NCI-H748 (cell line): ENCODE measurements around the gene DACT1.
"Not testable (repeated sequence)": the region's sequence is repeated elsewhere in the genome, so short reads cannot be mapped to it uniquely, and the experiment has no call there.

Experiments
- DNase-seq: peaks from one replicate; lab custom pipeline; 2025; ENCODE audit not compliant: unreplicated experiment; lab: John Stamatoyannopoulos, UW

Gene DACT1

GRCh38 chr14:58637391-58638230 lies at the start of gene DACT1:
TSS of gene DACT1 (plus strand) at chr14:58637962. CDS start at chr14:58638203, 241 bp downstream.
- DNase-seq, result peak; percentile 70

- not testable (repeated sequence) for DNase-seq
These were observed 49.4 kb upstream of the DACT1 start for GRCh38 chr14:58588321-58588720.

- DNase-seq, result no peak
These were observed 43.8 kb upstream of the DACT1 start for GRCh38 chr14:58593977-58594376.

- no peak for DNase-seq
These were observed 40.7 kb upstream of the DACT1 start for GRCh38 chr14:58597041-58597440.

GRCh38 chr14:58598028-58598803 lies 39.5 kb upstream of the DACT1 start:
- no peak for DNase-seq

GRCh38 chr14:58598804-58599525 lies 38.8 kb upstream of the DACT1 start:
- no peak for DNase-seq

- no peak for DNase-seq
These were observed 38.1 kb upstream of the DACT1 start for GRCh38 chr14:58599707-58600106.

GRCh38 chr14:58605465-58605864 lies 32.3 kb upstream of the DACT1 start:
- DNase-seq, result peak; percentile 15

GRCh38 chr14:58607131-58607951 lies 30.4 kb upstream of the DACT1 start:
- DNase-seq, result peak; percentile 48

GRCh38 chr14:58607952-58608317 lies 29.8 kb upstream of the DACT1 start:
- no peak for DNase-seq

GRCh38 chr14:58617619-58618018 lies 20.1 kb upstream of the DACT1 start:
- DNase-seq, result no peak

GRCh38 chr14:58620011-58620410 lies 17.8 kb upstream of the DACT1 start:
- no peak for DNase-seq

GRCh38 chr14:58625438-58625837 lies 12.3 kb upstream of the DACT1 start:
- no peak for DNase-seq

- no peak for DNase-seq
These were observed 11.3 kb upstream of the DACT1 start for GRCh38 chr14:58626431-58626831.

- DNase-seq, result no peak
These were observed 9.4 kb upstream of the DACT1 start for GRCh38 chr14:58628406-58628805.

GRCh38 chr14:58629281-58629680 lies 8.5 kb upstream of the DACT1 start:
- DNase-seq, result no peak

GRCh38 chr14:58631732-58632131 lies 6.0 kb upstream of the DACT1 start:
- no peak for DNase-seq

- DNase-seq, result no peak
These were observed 3.9 kb upstream of the DACT1 start for GRCh38 chr14:58633831-58634230.

GRCh38 chr14:58634406-58635090 lies 3.2 kb upstream of the DACT1 start:
- no peak for DNase-seq
